Measurements from ENCODE around the gene SYTL3. TPM values are rescaled to one million over a fixed set of nuclear protein-coding genes. Genes with fewer than 3 reads are reported as not detected.

Gene SYTL3
- total and polyA plus RNA-seq, 11 donors, result 4.0 to 14.6 (median 8.2) TPM

DNA sequence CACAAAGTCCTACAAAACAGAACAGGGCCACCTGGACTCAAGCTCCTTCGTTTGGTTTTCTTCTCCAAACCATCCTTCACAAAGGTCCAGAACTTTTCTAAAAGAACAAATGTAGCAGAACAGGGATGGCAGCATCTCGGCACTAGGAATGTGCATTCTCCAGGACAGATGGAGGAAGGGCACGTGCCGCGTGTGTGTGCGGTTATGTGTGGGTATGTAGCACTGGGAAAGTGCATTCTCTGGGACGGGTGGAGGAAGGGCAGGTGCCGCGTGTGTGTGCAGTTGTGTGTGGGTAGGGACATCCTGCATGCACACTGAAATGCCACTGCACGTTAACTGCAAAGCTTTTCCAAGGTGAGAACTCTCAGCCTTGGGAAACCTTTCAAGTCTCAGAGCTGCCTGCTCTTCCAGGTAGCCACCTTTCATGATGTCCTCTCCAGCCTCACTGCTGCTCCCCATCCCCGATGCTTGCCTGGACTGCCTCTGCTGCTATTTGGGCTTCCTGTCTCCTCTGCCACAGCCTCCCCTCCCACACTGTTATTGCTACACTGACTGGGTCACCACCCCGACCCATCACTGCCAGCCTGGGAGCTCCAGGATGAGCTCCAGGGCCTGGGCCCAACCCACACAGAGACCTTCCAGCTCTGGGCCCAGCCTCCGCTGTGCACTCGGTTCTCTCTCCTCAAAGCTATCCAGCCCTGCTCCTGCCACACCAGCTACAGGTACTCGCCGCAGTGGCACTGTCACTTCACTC is 121.7 kb downstream of the SYTL3 start:
- no peak for ATAC-seq
- H3K9me3 ChIP-seq, result no peaks in the 10 kb centered on the region
- peaks cover 0 to 59% (median 30%) of the 10 kb centered on the region in 12 donors for H3K4me1 ChIP-seq
- peaks cover 0 to 98% (median 95%) of the 10 kb centered on the region in 9 donors for H3K36me3 ChIP-seq
- no peak for TF ChIP-seq POLR2A (IDR thresholded peaks at IDR 0.05)
- TF ChIP-seq, protein P1, sequence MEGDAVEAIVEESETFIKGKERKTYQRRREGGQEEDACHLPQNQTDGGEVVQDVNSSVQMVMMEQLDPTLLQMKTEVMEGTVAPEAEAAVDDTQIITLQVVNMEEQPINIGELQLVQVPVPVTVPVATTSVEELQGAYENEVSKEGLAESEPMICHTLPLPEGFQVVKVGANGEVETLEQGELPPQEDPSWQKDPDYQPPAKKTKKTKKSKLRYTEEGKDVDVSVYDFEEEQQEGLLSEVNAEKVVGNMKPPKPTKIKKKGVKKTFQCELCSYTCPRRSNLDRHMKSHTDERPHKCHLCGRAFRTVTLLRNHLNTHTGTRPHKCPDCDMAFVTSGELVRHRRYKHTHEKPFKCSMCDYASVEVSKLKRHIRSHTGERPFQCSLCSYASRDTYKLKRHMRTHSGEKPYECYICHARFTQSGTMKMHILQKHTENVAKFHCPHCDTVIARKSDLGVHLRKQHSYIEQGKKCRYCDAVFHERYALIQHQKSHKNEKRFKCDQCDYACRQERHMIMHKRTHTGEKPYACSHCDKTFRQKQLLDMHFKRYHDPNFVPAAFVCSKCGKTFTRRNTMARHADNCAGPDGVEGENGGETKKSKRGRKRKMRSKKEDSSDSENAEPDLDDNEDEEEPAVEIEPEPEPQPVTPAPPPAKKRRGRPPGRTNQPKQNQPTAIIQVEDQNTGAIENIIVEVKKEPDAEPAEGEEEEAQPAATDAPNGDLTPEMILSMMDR (IDR thresholded peaks at IDR 0.05), result no peak
- WGBS, 4 donors, result 82 to 90% (median 87%) methylated on average over 16 of the region's 16 CpGs
- H3K27me3 ChIP-seq, result no peaks in the 10 kb centered on the region
- intact Hi-C loops (cut with DNase I), result loop anchor here in 1 of 10 donors (5.0 kb wide), 1 partner anchor 64 kb away; no protein-coding TSS in a partner anchor
- no peak overlapping the region for H3K4me3 ChIP-seq
- no peak for DNase-seq
- peak overlapping the region in 8 of 12 donors; percentile 35 to 73 (median 58) for H3K27ac ChIP-seq

DNA sequence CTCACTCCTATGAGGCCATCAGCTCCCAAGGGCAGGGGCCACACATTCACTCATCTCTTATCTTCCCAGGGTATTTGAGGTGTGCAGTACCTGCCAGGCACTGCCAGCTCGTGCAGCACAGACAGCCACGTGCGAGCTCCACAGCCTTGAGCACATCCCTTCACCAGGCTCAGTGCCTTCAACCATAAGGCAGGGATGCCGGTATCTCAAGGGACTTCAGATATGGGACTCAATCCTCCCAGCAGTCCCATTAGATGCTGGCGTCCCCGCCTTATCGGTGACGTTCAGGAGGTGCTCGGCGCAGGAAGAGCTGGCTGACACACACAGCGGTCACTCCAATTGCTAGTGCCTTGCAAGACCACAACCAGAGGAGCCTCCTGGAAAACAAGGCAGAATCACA is 122.3 kb downstream of the SYTL3 start:
- Histone ChIP-seq H3K27ac (peak overlapping the region in 4 of 12 donors; percentile 35 to 73 (median 58)), H3K4me1 (peaks cover 0 to 59% (median 30%) of the 10 kb centered on the region in 12 donors), H3K9me3 (no peaks in the 10 kb centered on the region), H3K4me3 (no peak overlapping the region), H3K36me3 (peaks cover 0 to 98% (median 94%) of the 10 kb centered on the region in 9 donors), H3K27me3 (no peaks in the 10 kb centered on the region)
- no peak for ATAC-seq
- 76 to 90% (median 85%) methylated on average over 6 to 11 of the region's 11 CpGs for WGBS, 4 donors
- intact Hi-C loops (cut with DNase I), result loop anchor here in 1 of 10 donors (5.0 kb wide), 1 partner anchor 65 kb away; no protein-coding TSS in a partner anchor
- DNase-seq, result no peak
- TF ChIP-seq POLR2A (IDR thresholded peaks at IDR 0.05), result no peak
- TF ChIP-seq, protein P1 (IDR thresholded peaks at IDR 0.05), result no peak

DNA sequence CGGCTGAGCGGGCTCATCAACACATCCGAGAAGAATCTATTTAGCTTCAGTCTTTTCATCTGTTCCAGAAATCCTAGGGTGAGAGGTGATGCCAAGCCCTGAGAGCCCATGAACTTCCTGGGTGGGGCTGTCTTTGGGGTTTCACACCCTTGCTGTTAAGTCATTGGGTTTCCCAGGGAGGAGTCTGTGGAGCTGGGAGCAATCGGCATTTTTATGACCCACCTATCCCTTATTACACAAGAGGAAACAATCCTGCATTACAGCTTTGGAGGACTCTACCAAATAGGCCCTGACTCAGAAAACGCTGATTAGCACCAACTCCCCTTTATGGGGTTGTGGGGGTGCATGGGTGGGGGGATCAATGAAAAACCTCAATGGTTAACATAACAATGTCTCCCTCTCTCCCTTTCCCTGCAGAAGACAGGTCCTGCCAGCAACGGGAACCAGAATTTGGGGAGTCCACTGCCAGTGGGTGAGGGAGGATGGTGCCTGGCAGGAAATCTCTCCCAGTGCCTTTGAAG is 123.1 kb downstream of the SYTL3 start:
- Histone ChIP-seq H3K9me3 (no peaks in the 10 kb centered on the region), H3K4me1 (peaks cover 0 to 59% (median 33%) of the 10 kb centered on the region in 12 donors), H3K27me3 (no peaks in the 10 kb centered on the region), H3K27ac (peak overlapping the region in 3 of 12 donors; percentile 1 to 35 (median 4)), H3K4me3 (no peak overlapping the region), H3K36me3 (peaks cover 0 to 98% (median 94%) of the 10 kb centered on the region in 9 donors)
- no peak for TF ChIP-seq POLR2A (IDR thresholded peaks at IDR 0.05)
- TF ChIP-seq, protein P1 (IDR thresholded peaks at IDR 0.05), result no peak
- WGBS, 4 donors, result 79 to 83% (median 80%) methylated on average over 5 to 6 of the region's 6 CpGs
- DNase-seq (no peak), ATAC-seq (peak in 2 of 4 donors; percentile 2 to 3)
- intact Hi-C loops (cut with DNase I), result loop anchor here in 1 of 10 donors (5.0 kb wide), 1 partner anchor 66 kb away; no protein-coding TSS in a partner anchor
